ENCODE results near the gene NBPF1.
"Not testable (repeated sequence)": the region's sequence is repeated elsewhere in the genome, so short reads cannot be mapped to it uniquely, and the experiment has no call there.

The NBPF1 gene

DNA sequence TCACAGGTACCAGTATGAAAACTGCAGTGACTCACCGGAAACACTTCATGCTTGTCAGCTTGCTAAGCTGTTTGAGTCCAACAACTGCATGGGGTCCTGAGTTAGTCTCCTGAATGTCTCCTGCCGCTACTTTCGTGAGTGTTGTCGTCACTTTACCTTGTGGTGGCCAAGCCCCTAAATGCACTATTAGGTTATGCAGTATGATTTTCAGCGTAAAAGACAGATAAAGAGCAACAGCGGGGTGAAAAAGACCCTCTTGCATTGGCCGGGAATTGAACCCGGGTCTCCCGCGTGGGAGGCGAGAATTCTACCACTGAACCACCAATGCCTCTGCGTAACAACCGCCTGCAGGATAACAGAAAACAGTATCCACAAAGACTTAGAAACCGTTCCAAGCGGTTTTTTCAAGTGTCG lies 67.7 kb downstream of the NBPF1 start:
- DNase-seq (ENCODE audit: low read depth): not testable (repeated sequence)

DNA sequence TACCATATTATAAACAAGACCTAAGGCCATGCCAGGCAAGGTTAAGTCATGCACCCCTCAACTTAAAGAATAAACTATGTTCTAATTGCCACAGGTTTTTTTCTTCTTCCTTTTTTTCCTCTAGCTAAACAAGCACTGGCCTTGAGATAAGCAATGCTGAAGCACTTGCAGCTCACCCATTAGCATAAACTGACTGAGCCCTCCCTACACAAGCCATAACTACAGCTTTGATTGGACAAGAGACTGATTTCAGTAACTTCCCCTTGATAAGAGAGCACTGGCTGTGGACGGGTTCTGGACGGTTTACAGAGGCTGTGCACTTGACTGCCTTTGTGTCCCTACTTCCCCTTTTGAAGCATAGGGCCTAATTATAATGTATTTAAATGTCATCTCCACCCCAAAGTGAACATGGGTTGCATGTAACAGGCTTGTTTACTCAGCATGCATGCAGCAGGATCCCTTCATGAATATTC lies 72.9 kb downstream of the NBPF1 start:
- DNase-seq (ENCODE audit: low read depth): not testable (repeated sequence)

GRCh38 chr1:16537528-16537927 lies 75.8 kb downstream of the NBPF1 start:
- DNase-seq (ENCODE audit: low read depth): not testable (repeated sequence)

DNA sequence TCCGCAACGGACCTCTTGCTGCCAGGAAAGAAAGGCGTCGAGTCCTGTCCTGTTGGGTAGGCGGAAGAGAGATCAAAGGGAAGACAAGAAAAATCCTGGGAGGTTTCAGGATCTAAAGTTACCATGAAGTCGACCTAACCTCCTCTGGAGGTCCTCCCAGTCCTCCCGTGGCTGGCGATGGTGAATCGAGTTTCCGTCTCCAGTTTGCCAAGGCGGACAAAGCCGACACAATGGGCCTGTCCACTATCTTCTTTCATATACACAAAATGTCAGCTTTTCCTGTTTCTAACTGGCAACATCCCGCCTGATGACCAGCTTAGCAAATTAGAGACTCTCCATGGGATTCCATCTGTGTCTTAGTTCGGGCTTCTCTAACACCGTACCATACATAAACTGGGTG lies 76.6 kb downstream of the NBPF1 start:
- not testable (repeated sequence) for DNase-seq (ENCODE audit: low read depth)

DNA sequence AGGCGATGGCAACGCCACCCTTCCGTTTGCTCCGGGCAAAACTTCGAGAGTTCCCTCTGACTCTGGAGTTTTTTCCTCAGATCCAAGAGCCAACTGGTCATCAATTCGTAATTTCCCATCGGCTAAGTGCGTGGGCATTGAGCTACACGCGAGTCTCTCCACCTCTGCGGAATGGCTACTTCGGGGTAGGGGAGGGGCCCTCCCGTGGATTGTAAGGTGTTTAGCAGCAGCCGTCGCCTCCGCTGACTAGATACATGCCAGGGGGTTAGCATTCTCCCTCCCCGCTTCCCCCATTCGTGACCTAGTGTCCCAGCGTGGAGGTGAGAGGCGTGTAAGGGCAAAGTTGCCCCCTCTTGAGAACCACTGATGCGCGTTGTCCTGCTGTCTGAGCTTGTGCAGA lies 77.5 kb downstream of the NBPF1 start:
- DNase-seq (ENCODE audit: low read depth): not testable (repeated sequence)

DNA sequence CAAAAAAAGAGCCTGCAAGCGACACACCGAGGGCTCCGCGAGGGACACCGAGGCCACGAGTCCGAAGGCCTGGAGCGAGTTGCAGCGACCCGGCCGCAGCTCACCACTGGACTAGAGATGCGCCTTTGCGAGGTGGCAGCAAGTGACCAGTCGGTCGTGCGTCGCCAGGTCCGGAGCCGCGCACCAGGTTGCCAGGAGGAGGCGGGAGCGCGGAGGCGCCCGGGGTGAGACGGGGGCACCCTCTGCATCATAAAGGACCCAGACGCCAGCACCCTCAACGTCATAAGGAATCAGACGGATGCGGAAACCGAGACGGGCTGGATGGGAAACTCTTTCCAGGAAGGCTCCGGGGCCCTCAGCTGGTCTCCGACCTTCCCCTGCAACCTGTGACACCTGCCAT lies 77.9 kb downstream of the NBPF1 start:
- DNase-seq (ENCODE audit: low read depth): not testable (repeated sequence)

DNA sequence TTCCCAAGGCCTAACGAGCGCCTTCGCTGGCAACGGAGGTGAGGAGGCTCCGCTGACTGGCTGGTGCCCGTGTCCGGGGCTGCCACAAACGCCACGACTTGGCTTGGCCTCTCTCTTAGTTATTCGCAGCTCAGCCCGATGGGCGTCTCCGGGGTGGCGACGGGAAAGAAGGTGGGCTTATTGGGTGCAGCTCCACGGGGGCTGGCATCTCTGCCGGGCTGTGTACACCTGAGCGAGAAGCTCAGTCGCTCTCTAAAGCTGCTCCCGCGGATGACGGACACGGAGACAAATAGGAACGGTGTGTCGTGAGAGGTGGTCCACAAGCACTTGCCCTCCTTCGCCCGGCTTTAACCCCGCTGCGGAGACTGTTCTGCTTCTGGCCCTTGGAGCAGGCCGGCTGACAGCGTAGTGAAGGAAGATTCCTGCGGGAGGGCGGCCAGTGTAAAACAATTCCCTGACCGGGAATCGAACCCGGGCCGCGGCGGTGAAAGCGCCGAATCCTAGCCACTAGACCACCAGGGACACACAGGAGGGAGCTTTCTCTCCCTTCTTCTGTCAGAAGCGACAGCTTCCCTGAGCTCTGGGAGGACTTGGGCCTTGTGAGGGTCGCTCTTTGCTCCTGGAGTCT lies 78.4 kb downstream of the NBPF1 start:
- not testable (repeated sequence) for DNase-seq (ENCODE audit: low read depth)

GRCh38 chr1:16534239-16534828 lies 79.0 kb downstream of the NBPF1 start:
- not testable (repeated sequence) for DNase-seq (ENCODE audit: low read depth)

DNA sequence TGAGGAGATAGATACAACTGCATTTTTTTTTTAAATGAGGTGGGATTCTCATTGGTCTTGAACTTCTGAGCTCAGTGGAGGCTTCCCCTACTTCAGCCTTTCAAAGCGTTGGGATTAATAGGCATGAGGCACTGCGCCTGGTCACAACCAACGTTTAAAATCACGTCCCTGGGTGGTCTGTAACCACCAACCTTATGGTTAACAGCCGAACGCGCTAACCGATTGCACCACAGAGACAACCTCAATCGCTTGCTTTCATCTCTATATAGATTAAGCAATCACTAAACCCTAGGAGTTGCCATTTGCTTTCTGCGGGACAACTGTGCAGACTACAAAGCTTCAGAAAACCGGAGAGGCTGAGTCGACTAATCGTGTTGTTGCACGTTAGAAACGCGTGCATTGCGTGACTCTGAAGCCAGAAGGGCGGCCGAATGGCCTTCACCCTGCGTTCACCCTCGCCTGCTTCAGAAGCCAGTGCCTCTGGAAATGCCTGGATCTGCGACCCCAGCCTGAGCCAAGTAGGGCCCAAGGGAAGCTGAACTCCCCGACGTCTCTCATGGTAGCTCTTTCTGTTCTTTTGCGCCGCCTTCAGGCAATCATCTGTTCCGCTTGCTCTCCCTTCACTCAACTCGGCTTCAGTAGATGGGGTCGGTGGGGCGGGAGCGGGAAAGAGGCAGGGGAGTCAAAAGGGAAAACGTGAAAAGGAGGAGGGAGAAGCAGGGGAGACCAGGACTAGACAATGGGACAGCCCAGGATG lies 81.0 kb downstream of the NBPF1 start:
- not testable (repeated sequence) for DNase-seq (ENCODE audit: low read depth)

GRCh38 chr1:16528338-16528737 lies 85.0 kb downstream of the NBPF1 start:
- not testable (repeated sequence) for DNase-seq (ENCODE audit: low read depth)

DNA sequence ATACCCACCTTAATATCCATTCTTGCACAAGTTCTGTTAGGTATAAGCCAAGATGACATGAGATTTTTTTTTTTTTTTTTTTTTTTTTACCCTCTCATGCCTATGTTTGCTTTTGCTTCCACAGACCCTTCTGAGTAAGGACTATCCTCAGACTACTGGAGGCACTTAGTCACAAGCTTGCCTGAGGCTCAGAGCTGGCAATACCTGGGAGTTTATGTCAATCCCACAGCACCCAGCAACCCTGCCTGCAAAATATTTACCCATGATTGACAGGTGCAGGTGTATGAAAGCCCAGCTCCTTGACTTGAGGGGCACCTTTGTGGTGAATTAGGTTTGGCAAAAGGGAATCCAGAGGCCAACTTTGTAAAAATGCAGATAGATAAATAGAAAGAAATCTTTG lies 87.6 kb downstream of the NBPF1 start:
- DNase-seq (ENCODE audit: low read depth): not testable (repeated sequence)

- not testable (repeated sequence) for DNase-seq (ENCODE audit: low read depth)
Measured at GRCh38 chr1:16521679-16522078, 91.7 kb downstream of the NBPF1 start.

- no peak for DNase-seq (ENCODE audit: low read depth)
Measured at GRCh38 chr1:16521288-16521583, 92.1 kb downstream of the NBPF1 start.

GRCh38 chr1:16520435-16521287 lies 92.7 kb downstream of the NBPF1 start:
- DNase-seq (ENCODE audit: low read depth): not testable (repeated sequence)

DNA sequence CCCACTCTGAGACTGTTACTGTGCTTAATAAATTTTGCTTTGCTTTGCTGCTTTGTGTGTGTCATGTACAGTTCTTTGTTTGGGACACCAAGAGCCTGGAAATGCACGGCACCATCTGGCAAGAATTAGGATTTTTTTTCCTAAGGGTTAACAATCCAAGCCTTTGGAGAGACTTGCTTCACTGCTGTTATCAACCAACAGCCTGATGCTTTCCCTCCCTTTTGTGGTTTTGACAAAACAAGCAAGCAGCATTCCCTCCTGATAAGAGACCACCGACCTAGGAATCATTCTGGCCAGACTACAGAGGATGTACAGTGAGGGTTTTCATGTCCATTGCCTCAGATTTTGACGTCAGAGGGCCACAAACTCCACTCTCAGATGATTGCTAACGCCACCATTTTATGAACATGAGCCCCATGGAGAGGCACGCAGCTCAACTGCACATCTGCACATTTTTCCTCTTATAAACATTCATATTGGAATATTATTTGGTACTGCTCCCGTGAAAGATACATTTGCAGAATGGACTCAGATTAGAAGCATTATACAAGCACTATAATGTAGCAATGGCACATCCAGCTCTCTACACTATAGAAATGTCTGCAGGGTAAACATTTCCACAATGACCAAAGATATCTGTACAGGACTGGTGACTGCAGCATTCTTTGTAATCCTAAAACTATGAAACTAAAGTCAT lies 94.0 kb downstream of the NBPF1 start:
- not testable (repeated sequence) for DNase-seq (ENCODE audit: low read depth)

DNA sequence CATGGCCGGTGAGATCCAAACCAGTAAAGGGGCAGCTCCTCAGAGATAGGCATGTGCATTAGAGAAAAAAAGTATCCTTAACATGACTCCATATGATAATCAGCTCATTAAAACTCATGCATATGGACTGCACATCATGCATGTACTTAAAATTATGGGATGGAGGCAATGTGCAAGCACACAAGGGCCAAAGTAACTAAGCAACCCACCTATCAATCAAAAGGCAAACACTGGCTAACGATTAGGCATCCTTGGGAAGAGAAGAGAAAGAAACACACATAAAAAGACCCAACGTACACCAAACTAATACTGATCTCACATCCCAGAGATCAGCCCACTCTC lies 94.5 kb downstream of the NBPF1 start:
- not testable (repeated sequence) for DNase-seq (ENCODE audit: low read depth)

- not testable (repeated sequence) for DNase-seq (ENCODE audit: low read depth)
Measured at GRCh38 chr1:16516694-16517410, 96.5 kb downstream of the NBPF1 start.

- peak; percentile 54 for DNase-seq (ENCODE audit: low read depth)
Measured at GRCh38 chr1:16514107-16515055, 99.0 kb downstream of the NBPF1 start, which contains the start of gene RNU1-1. Gene RNU1-1 (minus strand): TSS chr1:16514285.

GRCh38 chr1:16513412-16514106 lies 99.8 kb downstream of the NBPF1 start:
- DNase-seq (ENCODE audit: low read depth): not testable (repeated sequence)
